Right lobe of liver (tissue), 4 donors: Measurements from ENCODE around the gene PLPPR5.

Source experiments
- CTCF ChIP-seq, 4 donors: fragments of 200-600 bp in 3 of 4; fragments of 450-650 bp in 1 of 4; IDR thresholded peaks; one replicate each; pipeline versions ENCODE4 v1.5.1 to v1.8.0; 2016 to 2022; ENCODE audit warnings: antibody characterized with exemption in 4 of 4, mild to moderate bottlenecking in 2 of 4
- POLR2A ChIP-seq: fragments of 450-650 bp; IDR thresholded peaks from one replicate; pipeline ENCODE4 v1.6.1; 2017; ENCODE audit warnings: antibody characterized with exemption, mild to moderate bottlenecking
- donor health status: DM: no; HTN: no; CAD: no.
- donor health status: DM: no; HTN: no; CAD: no.
- donor health status: DM: no; HTN: yes; CAD: no.

- TF ChIP-seq CTCF (IDR thresholded peaks at IDR 0.05), result no peak
- TF ChIP-seq POLR2A, result no peak
Measured at GRCh38 chr1:98985687-98986086, 19.0 kb downstream of the PLPPR5 start.
